Left hindlimb (tissue), 1 donor: Measurements from ENCODE around the gene KRTAP22-1.

Source experiments
- DNase-seq: peaks from one replicate; pipeline ENCODE4 v3.0.0-alpha.2; 2018

KRTAP22-1 gene

DNA sequence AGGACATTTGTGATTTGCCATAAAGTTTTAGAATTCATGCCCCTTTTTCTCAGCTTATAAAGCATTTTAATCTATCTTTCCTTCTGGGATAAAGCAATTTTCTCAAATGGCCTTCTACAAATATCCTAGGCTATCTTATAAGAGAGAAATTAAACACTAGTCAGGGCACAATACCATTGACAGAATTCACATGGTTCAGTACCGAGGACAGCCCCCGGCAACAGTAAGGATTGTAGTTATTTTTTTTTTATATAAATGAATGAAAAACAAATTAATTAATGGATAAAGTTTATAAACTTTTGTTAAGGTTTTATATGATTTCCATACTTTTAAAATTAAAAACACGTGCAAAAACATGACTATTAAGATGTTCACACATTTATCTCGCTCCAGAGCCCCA is 27.2 kb downstream of the KRTAP22-1 start:
- no peak for DNase-seq

DNA sequence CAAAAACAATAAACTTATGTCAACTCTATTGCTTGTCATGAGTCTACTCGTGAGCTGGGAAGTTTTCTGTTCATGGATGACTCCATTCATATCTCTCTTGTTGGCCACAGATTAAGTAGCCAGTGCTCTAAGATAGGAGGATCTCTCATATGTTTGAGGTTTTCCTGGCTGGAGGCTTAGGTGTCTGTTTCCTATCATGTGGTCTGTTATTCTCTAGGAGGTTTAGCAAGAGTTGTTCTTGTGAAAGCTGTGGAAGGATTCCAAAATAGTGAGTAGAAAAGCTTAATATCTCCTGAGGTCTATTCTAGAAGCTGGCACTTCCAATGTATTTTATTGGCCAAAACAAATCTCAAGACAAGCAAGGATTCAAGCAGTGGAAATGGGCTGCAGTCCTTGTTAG is 28.3 kb downstream of the KRTAP22-1 start:
- no peak for DNase-seq

DNA sequence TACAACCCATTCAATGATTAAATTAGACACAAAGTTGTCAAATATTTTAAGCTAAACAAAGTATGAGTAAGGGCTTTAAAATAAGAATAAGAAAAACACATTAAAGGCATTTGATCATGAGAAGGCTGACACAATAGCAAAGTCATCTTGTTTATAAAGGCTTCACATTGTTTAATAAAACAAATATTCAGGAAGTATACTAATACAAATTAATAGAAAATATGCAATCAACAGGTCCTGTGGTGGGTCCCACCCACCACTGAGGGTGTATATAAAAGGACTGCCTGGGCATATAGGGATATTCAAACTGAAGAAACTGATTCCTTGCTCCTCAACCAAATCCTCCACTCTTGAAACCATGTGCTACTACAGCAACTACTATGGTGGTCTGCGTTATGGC is 34.0 kb downstream of the KRTAP22-1 start, which contains the start of gene KRTAP20-2:
TSS of gene KRTAP20-2 (plus strand) at position 301 of the 400 bp plus-strand sequence. CDS start at position 359, 58 bp downstream.
- no peak for DNase-seq

DNA sequence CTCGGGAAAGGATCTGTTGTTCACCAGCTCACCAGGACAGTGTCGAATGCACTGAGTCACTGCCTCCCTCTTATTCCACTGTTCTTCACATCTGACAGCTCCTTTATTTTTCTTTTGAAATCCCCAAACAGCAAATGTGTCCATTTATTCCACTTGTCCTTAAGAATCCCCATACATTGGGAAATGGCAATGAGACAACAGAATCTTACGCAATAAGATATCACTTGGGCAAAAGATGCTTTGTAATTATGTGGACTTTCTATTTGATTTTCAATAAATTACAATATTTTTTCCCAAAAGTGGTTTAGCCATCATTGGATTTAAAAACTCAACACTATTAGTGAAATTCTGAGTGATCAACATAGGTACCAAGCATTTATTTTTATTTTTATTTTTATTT is 37.8 kb downstream of the KRTAP22-1 start:
- DNase-seq = no peak

DNA sequence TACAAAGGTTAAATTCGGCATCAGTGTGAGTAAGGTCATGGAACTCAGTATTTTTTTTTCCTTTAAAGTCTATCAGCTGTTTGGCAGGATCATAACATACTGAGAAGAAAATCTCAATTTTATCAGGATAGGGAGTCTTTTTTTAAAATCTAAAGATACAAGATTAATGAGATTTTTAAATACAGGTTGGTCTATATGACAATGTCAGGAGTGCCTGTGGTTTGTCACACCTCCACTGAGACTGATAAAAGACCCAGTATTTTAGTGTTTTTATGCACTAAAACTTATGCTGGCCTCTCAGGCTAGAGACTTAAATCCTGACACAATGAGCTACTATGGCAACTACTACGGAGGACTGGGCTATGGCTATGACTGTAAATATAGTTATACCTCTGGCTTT is 41.7 kb downstream of the KRTAP22-1 start, which contains the start of gene KRTAP20-3:
TSS of gene KRTAP20-3 (plus strand) at position 301 of the 400 bp plus-strand sequence.
- DNase-seq = no peak

DNA sequence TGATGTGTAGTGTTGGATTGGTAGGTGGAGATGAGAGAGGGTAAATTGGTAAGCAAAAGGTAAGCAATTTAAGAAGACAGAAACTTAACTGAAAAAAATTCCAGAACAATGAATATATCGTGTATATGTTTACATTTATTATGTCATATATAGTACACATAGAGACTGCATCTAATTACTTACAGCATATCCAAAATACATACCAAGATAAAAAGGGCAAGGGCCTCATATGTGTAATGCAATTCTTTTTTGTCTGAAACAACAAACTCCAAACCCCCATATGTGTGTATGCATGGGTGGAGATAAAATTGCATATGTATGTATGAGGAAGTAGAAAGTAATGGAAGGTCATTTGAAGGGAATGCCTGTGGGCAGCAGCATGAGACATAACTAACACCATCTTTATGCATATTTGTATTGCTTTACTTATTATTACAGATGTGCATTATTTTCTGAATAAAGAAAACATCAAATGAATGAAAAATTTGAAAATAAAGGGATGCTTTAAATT is 46.1 kb downstream of the KRTAP22-1 start:
- no peak for DNase-seq
